Gastroesophageal sphincter (tissue), 4 donors: ENCODE results near the gene SAMD4A. TPM values are rescaled to one million over a fixed set of nuclear protein-coding genes. Genes with fewer than 3 reads are reported as not detected.

ENCODE experiments used
- ATAC-seq: fragments of 150-250 bp; one replicate; pipeline ENCODE4 v1.9.1; 2016; ENCODE audit warnings: mild to moderate bottlenecking, moderate library complexity
- H3K27ac ChIP-seq, 4 donors: fragments of 200-600 bp; sonication (generic) in 3 of 4; 1 replicate in 3 of 4; 2 replicates in 1 of 4; pipeline ENCODE4 v1.5.1; 2016 to 2019
- H3K27me3 ChIP-seq: fragments of 200-600 bp; sonication (generic); one replicate; pipeline ENCODE4 v1.5.1; 2019
- H3K36me3 ChIP-seq, 2 donors: fragments of 200-600 bp; sonication (generic); one replicate each; pipeline ENCODE4 v1.5.1; 2019; ENCODE audit warnings: control low read depth in 1 of 2
- H3K4me1 ChIP-seq, 3 donors: fragments of 200-600 bp; sonication (generic); 1 replicate in 2 of 3; 2 replicates in 1 of 3; pipeline ENCODE4 v1.5.1; 2016 to 2019; ENCODE audit warnings: control low read depth in 2 of 3
- H3K4me3 ChIP-seq, 2 donors: fragments of 200-600 bp; sonication (generic); one replicate each; pipeline ENCODE4 v1.5.1; 2019; ENCODE audit warnings: mild to moderate bottlenecking in 1 of 2, moderate library complexity in 1 of 2
- H3K9me3 ChIP-seq, 3 donors: fragments of 200-600 bp; sonication (generic); one replicate each; pipeline ENCODE4 v1.5.1; 2017 to 2019; ENCODE audit warnings: control low read depth in 2 of 3
- EP300 ChIP-seq: sonication (generic); formaldehyde crosslinking; IDR thresholded peaks from one replicate; pipeline ENCODE4 v1.6.1; 2017; ENCODE audit warnings: antibody characterized with exemption, mild to moderate bottlenecking
- POLR2A ChIP-seq, 2 donors: fragments of 450-650 bp; IDR thresholded peaks; one replicate each; pipeline ENCODE4 v1.6.1; 2017; ENCODE audit warnings: antibody characterized with exemption in 2 of 2, mild to moderate bottlenecking in 2 of 2, moderate library complexity in 1 of 2
- POLR2AphosphoS5 ChIP-seq: sonication (generic); formaldehyde crosslinking; IDR thresholded peaks from one replicate; pipeline ENCODE4 v1.6.1; 2017; ENCODE audit warnings: antibody characterized with exemption
- WGBS, 2 donors: methylation state at CpG; one replicate each; pipeline ENCODE4 v1.1.5; 2018; ENCODE audit warnings: low coverage in 1 of 2; 5-methylcytosine and 5-hydroxymethylcytosine counted together
- total RNA-seq, 4 donors: library from RNA; depleted of rRNA; stranded (reverse); fragments of >200 nt; gene quantifications; one replicate each; pipeline ENCODE4 v1.1.0, GENCODE V29; 2016
- TF ChIP-seq, protein P1 (sequence below), 4 experiments: fragments of 200-600 bp in 2 of 4; fragments of 450-650 bp in 2 of 4; sonication (generic) in 1 of 4; IDR thresholded peaks; one replicate each; pipeline ENCODE4 v1.5.1; 2017 to 2019; ENCODE audit warnings: antibody characterized with exemption in 4 of 4, mild to moderate bottlenecking in 2 of 4, moderate library complexity in 2 of 4

The SAMD4A gene
- total RNA-seq, 4 donors from 2014 or later = 65.2 to 163 (median 89.7) TPM

DNA sequence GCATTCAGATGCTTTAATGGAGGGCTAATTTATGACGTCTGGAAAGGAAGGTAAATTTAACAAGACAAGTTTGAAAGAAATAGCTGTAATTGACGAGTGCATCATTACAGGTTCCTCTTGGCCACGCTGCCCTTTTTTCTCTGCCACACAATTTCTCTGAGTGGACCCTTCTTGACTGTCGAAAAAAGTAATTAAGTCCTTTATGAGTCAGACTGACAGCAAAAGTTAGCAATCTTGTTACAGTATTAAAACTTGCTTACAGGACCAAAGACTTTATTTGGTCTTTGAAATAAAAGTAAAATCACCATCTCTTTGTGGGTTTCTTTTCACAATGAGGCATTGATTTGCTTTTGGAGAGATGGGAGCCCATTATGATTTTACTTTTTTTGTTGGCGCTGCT lies 42.6 kb downstream of the SAMD4A start:
- H3K36me3 ChIP-seq = no peaks in the 10 kb centered on the region
- H3K27ac ChIP-seq = peak overlapping the region; percentile 3 to 68 (median 49)
- no peak for ATAC-seq
- H3K4me1 ChIP-seq = peaks cover 7 to 42% (median 17%) of the 10 kb centered on the region in 3 donors
- no peak for TF ChIP-seq EP300
- TF ChIP-seq, protein P1, sequence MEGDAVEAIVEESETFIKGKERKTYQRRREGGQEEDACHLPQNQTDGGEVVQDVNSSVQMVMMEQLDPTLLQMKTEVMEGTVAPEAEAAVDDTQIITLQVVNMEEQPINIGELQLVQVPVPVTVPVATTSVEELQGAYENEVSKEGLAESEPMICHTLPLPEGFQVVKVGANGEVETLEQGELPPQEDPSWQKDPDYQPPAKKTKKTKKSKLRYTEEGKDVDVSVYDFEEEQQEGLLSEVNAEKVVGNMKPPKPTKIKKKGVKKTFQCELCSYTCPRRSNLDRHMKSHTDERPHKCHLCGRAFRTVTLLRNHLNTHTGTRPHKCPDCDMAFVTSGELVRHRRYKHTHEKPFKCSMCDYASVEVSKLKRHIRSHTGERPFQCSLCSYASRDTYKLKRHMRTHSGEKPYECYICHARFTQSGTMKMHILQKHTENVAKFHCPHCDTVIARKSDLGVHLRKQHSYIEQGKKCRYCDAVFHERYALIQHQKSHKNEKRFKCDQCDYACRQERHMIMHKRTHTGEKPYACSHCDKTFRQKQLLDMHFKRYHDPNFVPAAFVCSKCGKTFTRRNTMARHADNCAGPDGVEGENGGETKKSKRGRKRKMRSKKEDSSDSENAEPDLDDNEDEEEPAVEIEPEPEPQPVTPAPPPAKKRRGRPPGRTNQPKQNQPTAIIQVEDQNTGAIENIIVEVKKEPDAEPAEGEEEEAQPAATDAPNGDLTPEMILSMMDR (IDR thresholded peaks at IDR 0.05) = no peak
- TF ChIP-seq POLR2AphosphoS5 = no peak
- TF ChIP-seq POLR2A (IDR thresholded peaks at IDR 0.05) = no peak
- WGBS, 2 donors = 34 to 60% methylated on average over 5 of the region's 5 CpGs
- no peaks in the 10 kb centered on the region for H3K27me3 ChIP-seq
- H3K9me3 ChIP-seq = no peaks in the 10 kb centered on the region
- H3K4me3 ChIP-seq = no peak overlapping the region

DNA sequence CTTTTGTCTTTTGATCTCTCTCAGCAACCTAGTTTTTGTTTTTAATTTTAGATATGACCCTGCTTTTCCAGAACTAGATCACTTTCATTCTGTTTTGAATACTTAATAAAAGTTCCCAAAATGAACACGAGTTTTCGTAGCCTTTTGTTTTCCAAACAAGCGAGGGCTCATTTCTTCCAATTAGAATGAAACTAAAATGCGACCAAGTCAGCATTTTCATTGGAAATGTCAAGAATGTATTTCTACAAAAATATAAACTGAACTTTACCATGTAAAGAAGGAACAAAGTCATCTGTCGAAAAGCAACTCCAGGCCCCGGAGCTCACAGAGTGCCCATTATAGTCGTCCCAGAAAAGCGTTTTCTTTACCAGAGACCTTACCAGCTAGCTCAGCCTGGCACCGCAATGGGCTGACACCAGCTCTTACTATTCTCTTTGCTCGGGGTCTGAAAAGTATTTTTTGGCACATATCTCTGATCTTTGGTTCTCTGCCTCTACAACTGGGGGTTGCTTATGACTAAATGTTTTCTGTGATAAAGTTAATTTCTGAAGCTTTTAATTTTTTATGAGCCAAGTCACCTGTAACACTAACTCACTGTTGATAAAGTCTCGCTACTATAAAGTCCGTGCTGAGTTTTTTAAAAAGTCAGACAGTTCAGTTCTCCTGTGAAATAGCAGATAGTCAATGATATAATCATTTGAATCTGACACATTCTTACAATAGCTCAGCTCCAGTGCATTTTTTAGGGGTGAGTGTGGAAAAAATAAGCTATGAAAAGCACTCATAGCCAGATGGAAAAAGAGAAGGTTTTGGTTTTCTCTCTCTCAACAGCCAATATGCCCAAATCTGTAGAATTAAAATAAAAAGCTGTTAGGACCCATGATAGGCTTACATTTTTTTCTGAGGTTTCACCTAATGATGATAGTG lies 43.4 kb downstream of the SAMD4A start:
- H3K27ac ChIP-seq = peak overlapping the region; percentile 40 to 68 (median 49)
- H3K4me1 ChIP-seq = peaks cover 7 to 36% (median 17%) of the 10 kb centered on the region in 3 donors
- peak overlapping the region in 1 of 2 donors; percentile 3 for H3K4me3 ChIP-seq
- 50 to 59% methylated on average over 10 to 12 of the region's 12 CpGs for WGBS, 2 donors
- TF ChIP-seq, protein P1 (IDR thresholded peaks at IDR 0.05) = no peak
- TF ChIP-seq EP300 = no peak
- no peak for TF ChIP-seq POLR2A (IDR thresholded peaks at IDR 0.05)
- no peak for TF ChIP-seq POLR2AphosphoS5
- no peaks in the 10 kb centered on the region for H3K27me3 ChIP-seq
- no peaks in the 10 kb centered on the region for H3K9me3 ChIP-seq
- ATAC-seq = no peak
- no peaks in the 10 kb centered on the region for H3K36me3 ChIP-seq

DNA sequence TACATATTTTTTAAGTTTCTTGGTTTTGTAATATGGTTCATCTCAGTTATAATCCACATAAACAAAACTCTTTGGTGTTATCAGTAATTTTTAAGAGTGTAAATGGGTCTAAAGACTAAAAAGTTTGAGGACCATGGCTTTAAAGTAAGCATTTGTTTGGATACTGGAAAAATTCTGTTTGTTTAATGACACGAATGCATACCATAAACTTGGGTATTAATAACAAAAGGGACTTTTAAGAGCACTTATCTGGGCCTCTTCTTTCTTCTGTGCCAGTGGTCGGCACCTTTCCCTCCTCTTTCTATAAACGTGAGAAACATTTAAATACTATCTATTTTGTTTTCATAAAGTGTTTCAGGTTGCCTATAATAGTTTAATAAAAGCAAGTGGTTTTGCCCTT lies 47.4 kb downstream of the SAMD4A start:
- TF ChIP-seq, protein P1 (IDR thresholded peaks at IDR 0.05) = no peak
- TF ChIP-seq EP300 (no peak), POLR2AphosphoS5 (no peak), POLR2A (IDR thresholded peaks at IDR 0.05) (no peak)
- Histone ChIP-seq H3K27ac (no peak overlapping the region), H3K4me3 (no peak overlapping the region), H3K4me1 (peaks cover 4 to 17% (median 6%) of the 10 kb centered on the region in 3 donors), H3K9me3 (no peaks in the 10 kb centered on the region), H3K36me3 (no peaks in the 10 kb centered on the region), H3K27me3 (no peaks in the 10 kb centered on the region)
- 73 to 79% methylated on average over 3 of the region's 3 CpGs for WGBS, 2 donors
- no peak for ATAC-seq

DNA sequence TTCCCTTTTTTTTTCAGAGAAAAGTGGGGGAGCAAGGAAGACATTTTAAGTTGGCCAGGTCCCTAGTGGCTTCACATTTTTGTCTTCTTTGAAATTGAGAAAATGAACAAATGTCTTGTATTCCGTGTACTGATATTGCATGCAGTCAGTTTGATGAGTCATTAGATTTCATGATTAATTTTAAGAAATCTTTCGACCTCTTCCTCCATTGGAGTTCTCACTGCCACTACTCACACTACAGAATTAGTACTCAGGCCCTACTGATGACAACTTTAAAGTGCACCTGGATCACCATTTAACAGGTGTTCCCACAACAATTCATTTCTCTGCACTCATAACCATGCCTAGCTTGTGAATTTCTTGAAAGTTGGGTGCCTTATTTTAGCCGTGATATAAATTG lies 50.5 kb downstream of the SAMD4A start:
- 69 to 81% methylated on average over 3 of the region's 3 CpGs for WGBS, 2 donors
- TF ChIP-seq, protein P1 (IDR thresholded peaks at IDR 0.05) = no peak
- TF ChIP-seq EP300 (no peak), POLR2AphosphoS5 (no peak), POLR2A (IDR thresholded peaks at IDR 0.05) (no peak)
- Histone ChIP-seq H3K27me3 (no peaks in the 10 kb centered on the region), H3K9me3 (no peaks in the 10 kb centered on the region), H3K36me3 (no peaks in the 10 kb centered on the region), H3K27ac (no peak overlapping the region), H3K4me3 (no peak overlapping the region), H3K4me1 (no peaks in the 10 kb centered on the region)
- ATAC-seq = no peak

DNA sequence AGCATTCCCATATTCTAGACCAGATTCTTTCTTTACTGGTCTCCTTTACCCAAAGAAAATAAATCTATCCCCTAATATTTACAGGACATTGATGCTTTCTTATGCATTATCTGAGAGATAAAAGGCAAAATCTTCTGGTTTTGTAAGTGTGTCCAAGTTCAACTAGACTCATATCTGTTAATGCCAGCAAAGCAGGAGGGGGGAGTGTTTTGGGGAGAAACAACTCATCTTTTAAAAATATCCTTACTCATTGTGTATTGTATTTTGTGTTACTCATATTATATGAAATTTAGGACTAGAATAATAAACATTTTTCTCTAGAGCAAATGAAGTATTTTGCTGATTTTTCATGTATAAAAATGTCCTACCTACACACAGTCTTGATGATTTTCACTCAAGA lies 54.8 kb downstream of the SAMD4A start:
- no peaks in the 10 kb centered on the region for H3K36me3 ChIP-seq
- H3K4me3 ChIP-seq = no peak overlapping the region
- H3K27ac ChIP-seq = no peak overlapping the region
- H3K9me3 ChIP-seq = no peaks in the 10 kb centered on the region
- no peaks in the 10 kb centered on the region for H3K27me3 ChIP-seq
- no peak for ATAC-seq
- TF ChIP-seq EP300 (no peak), POLR2AphosphoS5 (no peak), POLR2A (IDR thresholded peaks at IDR 0.05) (no peak)
- TF ChIP-seq, protein P1 (IDR thresholded peaks at IDR 0.05) = no peak
- peaks cover 4 to 26% (median 26%) of the 10 kb centered on the region in 3 donors for H3K4me1 ChIP-seq
